SK-MEL-5 (cell line): ENCODE data around the gene TTC12. TPM values are rescaled to one million over a fixed set of nuclear protein-coding genes. Genes with fewer than 3 reads are reported as not detected.

ENCODE experiments used
- DNase-seq: peaks from one replicate; pipeline ENCODE4 v3.0.0-alpha.2; 2016; ENCODE audit warnings: low read depth, low spot score
- in situ Hi-C: cut with HindIII; loops from 2 replicates; pipeline ENCODE4 v1.10.0; 2016; ENCODE audit warnings: low sequenced_read_pairs, high pct_unique_total_duplicates, low pct_unique_long_range_greater_than_20kb
- total RNA-seq: library from RNA; depleted of rRNA; stranded (reverse); fragments of >200 nt; shearing (Covaris generic); gene quantifications from 2 replicates; pipeline ENCODE4 v1.2.3, GENCODE V29; 2014

Gene TTC12
- total RNA-seq, 1 experiment from 2014 or later: 20.8 TPM

DNA sequence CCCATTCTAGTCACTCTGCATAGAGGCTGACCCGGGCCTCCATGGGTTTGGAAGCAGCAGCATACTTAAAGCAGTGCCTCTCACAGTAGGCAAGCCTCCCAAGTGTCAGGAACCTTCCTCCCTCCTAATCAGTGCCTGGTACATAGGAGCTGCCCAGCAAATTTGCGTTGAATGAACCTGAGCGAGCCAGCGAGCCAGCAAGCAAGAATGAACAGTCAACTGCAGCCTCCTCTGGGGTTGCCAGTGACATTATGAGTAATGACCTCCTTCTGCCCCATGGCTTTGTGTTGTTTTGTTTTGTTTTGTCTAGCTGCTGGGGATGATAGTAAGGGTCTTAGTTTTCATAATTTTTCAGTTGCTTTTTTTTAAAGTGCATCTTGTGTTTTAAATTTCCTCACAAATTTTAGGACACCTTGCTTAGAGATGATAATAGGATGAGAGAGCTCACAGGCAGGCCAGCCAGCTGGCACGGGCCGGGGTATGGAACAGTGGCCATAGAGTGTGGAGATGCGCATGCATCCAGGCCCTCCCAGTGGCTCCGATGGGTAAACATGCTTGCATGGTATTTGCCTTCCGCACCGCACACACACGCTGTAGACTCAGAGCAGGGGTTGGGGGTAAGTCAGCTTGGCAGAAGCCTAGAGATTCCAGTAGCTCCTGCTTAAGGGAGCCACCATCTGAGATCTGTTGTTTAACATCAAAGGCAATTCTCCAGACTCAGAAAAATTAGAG, 36.1 kb downstream of the TTC12 start:
- in situ Hi-C loops: no loop called here
- no peak for DNase-seq

DNA sequence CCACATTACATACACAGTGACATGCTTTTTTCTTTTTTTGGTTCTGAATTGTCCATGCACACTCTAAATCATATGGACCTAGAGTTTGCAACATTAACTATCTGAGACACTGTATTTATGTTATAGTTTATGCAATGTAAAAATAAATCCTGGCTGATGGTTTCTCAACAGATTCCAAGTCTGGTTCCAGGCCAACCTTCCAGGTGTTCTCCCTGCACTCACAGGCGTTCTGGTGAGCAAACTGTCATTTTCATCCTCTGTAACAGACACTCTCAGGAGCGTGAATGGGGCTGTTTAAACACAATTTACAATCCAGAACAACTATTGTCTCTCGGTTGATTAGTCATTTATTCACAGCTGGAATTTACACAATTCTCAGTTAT, 36.7 kb downstream of the TTC12 start:
- in situ Hi-C loops: no loop called here
- no peak for DNase-seq

DNA sequence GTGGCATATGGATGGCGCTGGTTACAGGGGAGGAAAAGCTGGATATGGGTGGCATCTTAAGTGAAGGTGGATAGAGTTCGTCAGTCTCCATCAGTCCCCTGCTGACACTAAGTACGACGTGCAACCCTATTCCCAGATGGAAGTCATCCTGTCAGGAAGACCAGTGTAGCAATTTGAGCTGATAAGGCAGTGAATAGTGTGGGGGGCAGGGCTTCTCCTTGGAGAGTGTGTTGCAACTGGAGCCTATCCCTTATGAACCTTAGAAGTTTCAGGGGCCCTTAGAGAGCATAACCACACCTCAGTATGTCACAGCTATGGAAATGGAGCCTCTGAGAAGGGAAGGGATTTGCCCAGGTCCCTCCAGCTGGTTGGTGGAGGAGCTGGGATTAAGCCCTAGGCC, 37.1 kb downstream of the TTC12 start:
- in situ Hi-C loops: no loop called here
- DNase-seq: no peak

DNA sequence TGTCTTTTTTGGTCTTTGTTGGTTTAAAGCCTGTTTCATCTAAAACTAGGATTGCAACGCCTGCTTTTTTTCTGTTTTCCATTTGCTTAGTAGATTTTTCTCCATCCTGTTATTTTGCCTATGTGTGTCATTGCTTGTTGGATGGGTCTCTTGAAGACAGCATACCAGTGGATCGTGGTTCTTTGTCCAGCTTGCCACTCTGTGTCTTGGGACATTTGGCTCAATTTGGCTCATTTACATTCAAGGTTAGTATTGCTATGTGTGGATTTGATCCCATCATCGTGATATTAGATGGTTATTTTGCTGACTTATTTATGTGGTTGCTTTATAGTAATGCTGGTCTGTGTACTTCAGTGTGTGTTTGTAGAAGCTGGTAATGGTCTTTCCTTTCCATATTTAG, 41.8 kb downstream of the TTC12 start:
- in situ Hi-C loops: no loop called here
- DNase-seq: no peak

DNA sequence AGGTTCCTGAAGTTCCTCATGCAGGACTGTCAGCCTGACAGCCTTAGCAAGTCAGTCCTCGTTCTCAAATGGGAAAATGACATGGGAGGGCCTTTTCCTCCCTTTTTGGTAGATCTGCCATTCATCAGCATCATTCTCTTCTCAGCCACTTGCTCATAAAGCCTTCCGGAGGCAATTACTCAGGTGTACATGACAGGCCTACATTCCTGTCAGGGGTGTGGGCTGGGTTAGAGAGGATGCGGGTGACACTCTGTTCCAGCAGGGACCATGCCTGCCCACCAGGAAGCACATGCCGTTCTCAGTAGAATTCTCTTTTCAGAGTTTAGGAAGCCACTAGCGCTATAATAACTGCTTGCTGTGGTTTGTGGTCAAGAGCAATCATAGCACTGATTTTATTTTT, 49.0 kb downstream of the TTC12 start:
- DNase-seq: no peak
- in situ Hi-C loops: no loop called here

DNA sequence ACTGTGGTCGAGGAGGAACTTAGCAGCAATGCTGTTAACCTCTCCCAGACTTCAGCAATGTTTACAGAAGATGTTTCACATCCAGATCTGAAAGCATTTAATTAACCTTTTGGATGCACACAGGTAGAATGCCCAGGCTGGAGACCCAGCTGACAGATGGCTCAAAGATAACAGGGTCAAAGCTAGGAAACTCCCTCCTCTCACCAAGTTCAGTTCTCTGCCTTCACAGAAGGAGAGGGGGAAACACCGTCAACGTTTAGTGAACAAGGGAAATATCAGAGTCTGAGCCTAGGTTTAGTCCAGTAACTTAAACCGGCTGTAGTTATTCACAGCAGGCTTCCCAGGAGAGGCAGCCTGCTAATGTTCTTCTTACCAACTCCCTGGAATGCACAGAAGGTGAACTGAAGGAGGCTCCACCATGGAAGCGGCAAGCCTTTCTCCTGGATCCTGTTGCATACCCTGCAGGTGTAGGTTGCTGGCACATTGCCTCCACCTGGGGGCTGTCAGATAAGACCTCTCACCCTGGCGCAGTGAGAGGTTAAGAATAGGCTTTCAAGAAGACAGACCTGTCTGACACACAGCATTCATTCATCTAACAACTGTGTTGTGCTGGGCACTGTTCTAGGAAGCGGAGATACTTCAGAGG, 49.7 kb downstream of the TTC12 start:
- in situ Hi-C loops: no loop called here
- DNase-seq: no peak

DNA sequence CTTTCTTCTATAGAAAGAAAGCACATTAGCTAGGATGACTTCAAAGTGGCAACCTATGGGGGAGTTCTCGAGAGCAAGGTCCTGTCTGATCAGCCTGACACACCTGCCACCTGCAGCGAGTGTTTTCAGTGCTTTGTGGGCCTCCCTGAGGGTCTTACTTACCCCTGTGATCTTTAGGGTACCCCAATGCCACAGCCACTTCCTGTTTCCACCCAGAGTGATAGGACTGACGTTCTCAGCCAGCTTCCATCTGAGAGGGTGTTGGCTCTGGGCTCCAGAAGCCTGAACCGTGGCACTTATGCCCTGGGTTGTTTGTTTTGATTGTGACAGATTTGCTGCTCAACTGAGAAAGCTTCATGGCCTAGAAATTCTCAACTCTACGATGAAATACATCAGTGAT, 51.5 kb downstream of the TTC12 start:
- no peak for DNase-seq
- in situ Hi-C loops: no loop called here

DNA sequence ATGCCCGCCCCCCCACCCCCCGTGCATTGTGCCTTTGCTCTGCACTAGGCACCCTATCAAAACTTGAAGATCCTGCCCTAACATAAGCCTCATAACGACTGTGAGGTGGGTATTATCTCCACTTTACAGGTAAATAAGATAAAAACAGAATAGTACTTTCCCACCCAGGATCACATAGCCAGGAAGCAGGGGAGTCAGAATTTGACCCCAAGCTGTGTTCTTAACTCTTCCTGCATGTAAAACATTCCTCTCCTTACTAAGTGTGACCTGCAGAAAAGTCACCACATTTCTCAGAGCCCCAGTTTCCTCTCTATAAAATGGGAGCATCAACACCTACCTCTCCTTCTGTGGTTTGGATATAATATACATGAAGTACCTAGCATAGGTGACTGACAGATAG, 55.0 kb downstream of the TTC12 start:
- in situ Hi-C loops: no loop called here
- DNase-seq: no peak

DNA sequence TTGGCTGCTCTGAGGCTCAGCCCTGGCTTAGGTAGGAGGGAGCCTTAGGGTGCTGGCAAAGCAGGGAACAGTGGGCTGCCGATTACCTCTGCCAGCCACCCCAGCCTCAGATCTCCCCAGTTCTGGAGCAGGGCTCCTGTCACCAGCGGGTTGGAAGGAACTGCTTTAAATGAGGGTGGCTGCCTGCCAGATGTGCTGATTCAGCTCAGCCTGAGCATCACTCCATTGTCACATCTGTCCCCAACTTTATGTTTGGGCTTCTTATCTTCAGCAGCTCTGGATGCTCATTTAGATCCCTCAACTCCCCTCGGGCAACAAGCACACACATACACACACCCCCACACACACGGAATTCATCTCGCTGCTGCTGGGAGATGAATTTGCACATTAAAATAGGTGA, 56.3 kb downstream of the TTC12 start:
- in situ Hi-C loops: no loop called here
- no peak for DNase-seq

DNA sequence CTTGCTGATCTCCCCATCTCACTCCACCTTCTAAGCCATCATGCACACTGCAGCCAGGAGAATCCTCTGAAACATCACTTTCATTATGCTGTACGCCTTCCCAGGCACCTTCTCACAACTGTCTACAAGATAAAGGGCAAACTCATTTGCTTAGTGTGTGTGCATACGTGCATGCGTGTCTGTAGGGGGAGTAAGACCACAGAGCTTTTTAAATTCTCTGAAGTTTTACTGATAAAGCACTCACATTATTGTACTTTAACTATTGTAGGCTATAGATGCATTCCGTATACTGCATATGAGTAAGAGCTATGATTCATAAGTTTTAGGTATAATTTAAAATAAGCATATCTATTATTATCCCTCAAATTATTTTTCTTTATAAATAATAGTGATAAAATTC, 57.9 kb downstream of the TTC12 start:
- in situ Hi-C loops: no loop called here
- no peak for DNase-seq

DNA sequence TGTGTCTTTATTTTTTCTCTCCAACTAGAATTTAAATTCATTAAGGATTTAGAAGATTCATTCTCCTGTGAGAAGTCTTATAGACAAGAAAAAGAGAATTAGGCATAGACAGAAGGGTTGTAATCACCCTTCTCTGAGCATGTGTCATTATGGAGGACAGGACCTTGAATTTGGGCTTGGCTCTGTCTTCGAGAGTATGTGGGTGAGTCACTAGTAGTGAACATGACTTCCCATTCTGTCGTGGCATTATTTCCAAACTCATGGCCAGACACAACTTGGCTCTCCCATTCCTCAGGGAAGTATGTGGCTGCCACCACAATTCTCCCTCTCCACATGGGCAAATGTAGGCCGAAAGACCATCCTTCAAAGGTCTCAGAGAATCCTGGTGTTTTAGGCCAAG, 58.9 kb downstream of the TTC12 start:
- in situ Hi-C loops: no loop called here
- no peak for DNase-seq

DNA sequence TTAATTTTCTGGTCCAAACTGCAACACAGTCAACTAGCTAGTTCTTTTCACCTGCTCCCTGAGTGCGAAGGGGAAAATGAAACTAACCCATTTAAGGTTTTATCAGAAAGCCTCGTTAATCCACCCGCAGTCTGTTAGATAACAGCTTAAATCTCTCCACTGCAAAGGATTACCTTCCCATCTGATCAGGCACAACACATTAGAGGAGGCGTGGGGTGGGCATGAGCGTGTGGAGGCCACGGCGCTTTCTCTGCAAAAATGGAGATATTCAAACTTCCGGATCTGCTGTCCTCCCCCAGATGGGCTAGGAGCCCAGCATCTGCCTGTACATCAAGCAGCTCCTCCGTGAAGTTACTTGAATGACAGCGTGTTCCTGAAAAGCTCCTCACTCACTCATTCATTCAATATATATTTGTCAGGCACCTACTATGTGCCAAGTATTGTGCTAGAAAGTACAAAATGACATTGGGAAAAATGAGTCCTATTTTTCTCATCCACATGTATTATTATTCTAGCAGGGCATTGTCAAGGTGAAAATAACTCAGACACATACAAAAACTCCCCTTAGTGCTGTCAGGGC, 59.7 kb downstream of the TTC12 start:
- in situ Hi-C loops: no loop called here
- DNase-seq: no peak

DNA sequence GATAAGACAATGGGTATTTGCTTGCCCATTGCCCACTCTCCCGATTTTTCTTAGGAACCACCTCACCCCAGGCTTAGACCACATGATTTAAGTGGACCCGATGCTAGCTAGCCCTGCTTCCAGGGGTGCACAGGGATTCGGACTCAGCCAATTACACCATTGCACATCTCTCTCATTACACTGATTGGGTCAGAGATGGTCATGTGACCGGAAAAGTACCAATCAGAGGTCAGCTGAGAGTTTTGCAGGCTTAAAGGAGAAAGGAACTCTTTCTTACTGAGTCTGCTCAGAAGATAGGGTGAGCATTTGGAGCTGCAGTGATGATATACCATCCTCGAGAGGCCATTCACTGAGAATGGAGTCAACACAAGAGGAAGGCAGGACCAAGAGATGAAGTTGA, 61.0 kb downstream of the TTC12 start:
- in situ Hi-C loops: no loop called here

DNA sequence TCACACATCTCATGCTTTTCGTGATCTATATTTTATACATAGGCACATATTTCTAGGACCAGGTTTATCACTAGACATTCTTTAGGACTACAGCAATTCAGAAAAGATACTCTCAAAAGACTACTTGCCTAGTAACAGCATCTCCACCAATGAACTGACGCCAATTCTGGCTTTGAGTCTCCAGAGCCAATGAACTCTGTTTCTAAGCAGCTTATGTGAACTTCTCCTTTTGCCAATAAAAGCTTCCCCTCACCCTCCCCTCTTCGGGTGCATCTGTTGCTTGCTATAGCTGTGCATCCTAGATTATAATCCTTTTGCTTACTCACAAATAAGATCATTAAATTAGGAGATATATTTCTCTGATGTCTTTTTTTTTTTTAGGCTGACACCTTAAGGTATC, 61.8 kb downstream of the TTC12 start:
- peak; percentile 20 for DNase-seq

More for the DNA sequence above, 61.0 kb downstream of the TTC12 start:
- DNase-seq: no peak

DNA sequence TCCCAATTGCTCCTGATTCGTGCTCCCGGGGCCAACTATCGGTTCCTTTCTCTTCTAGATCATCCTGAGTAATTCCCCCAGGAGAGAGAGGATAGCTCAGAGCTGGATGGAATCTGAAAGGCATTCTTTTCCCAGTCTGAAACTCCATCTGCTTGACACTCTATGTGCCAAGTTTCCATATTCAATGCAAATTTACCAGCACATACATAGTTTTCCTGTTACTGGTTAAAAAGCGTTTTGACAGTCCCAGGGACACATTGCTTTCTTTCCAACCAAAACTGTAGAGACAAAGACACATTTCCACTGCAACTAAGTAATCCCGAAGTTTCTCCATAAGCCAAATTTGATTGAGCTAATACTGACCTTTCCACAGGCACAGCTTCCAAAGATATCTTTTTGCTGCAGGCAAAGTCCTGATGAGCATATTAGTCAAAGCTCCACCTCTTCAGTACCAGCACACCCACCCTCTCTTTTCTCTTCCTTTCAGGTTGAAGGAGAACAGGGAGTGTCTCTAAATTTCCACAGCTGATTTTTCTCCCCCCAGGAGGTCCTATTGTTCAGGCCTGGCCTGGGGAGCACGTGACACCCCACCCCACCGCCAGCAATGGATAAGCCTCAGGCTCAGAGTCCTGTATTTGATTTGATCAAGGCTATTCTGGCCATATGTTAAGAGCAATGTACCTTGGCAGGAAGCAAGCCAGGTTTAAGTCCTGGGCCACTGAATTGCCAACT, 63.5 kb downstream of the TTC12 start:
- in situ Hi-C loops: no loop called here

More for the DNA sequence above, 61.8 kb downstream of the TTC12 start:
- in situ Hi-C loops: no loop called here

DNA sequence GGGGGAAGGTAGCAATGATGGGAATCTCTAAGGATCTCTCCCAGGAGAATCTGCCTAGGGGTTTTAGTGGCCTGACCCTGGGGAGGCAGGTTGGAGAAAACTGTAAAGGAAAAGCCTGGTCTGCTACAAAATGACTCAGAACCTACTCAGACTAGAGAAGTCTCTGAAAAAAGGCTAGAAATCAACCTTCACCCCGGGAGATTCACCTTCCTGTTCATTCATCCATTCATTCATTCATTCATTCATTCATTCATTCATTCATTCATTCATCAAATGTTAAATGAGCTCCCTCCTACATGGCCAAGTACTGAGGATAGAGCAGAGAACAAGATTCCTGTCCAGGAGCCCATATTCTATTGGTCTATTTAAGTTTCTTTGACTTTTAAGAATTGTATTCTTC, 64.3 kb downstream of the TTC12 start:
- DNase-seq: no peak
- in situ Hi-C loops: no loop called here

More for the DNA sequence above, 63.5 kb downstream of the TTC12 start:
- DNase-seq: no peak

DNA sequence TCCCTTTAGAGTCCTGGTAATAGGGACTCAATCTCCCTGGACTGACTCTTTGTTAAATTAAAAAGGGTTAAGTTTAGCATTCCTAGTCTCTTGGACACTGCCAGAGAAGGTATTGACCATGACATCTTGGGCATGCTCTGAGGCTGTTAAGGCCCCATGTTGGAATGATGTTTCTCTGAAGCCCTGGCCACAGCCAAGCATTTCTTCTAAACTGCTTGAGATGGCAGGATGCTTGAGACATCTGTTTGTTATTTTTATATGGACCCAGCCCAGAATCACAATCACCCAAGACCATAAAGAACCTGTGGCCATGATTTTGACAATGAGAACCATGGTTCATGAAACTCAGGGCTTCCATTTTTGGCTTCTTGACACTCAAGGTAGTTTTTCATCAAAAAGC, 67.7 kb downstream of the TTC12 start:
- DNase-seq: no peak
- in situ Hi-C loops: no loop called here

DNA sequence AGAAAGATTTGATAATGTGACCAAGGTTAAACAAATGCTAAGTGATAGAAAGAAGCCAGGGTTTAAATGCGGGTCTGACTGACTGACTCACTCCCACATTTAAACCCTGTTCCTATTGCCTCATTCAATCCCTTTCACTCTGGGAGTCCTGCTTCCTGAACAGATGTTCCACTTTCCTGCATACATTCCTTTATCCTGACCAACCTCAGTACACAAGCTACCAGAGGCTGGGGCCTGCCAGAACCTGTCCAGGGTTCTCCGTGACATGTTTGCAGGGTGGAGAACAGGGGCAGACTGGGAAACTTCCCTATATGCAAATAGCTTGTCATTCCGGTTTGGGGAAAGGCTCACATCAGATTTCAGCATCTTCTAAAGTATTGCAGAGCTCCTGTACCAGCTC, 70.2 kb downstream of the TTC12 start:
- in situ Hi-C loops: no loop called here
- no peak for DNase-seq
